Adrenal gland (tissue), 12 donors: ENCODE measurements around the gene GAN. TPM values are rescaled to one million over a fixed set of nuclear protein-coding genes. Genes with fewer than 3 reads are reported as not detected.

ENCODE experiments used
- DNase-seq, 7 donors: peaks; one replicate each; pipeline ENCODE4 v3.0.0-alpha.2; 2019 to 2020
- H3K27ac ChIP-seq, 5 donors: fragments of 200-600 bp; sonication (generic) in 4 of 5; 1 replicate in 3 of 5; 2 replicates in 2 of 5; pipeline versions ENCODE4 v1.5.1 to v1.8.0; 2016 to 2020; ENCODE audit warnings: mild to moderate bottlenecking in 1 of 5
- H3K27me3 ChIP-seq: fragments of 200-600 bp; 2 replicates; pipeline ENCODE4 v1.8.0; 2021
- H3K36me3 ChIP-seq, 2 donors: fragments of 200-600 bp; replicated peaks in 1 of 2; 1 replicate in 1 of 2; 2 replicates in 1 of 2; pipeline versions ENCODE4 v1.5.1 to v1.8.0; 2018 to 2022
- H3K4me1 ChIP-seq, 2 donors: fragments of 200-600 bp; replicated peaks in 1 of 2; 1 replicate in 1 of 2; 2 replicates in 1 of 2; pipeline versions ENCODE4 v1.5.1 to v1.8.0; 2018 to 2021
- H3K4me3 ChIP-seq, 4 donors: fragments of 200-600 bp; sonication (generic) in 3 of 4; one replicate each; pipeline ENCODE4 v1.5.1; 2016 to 2018
- H3K9me3 ChIP-seq, 3 donors: fragments of 200-600 bp; sonication (generic) in 1 of 3; replicated peaks in 1 of 3; 1 replicate in 2 of 3; 2 replicates in 1 of 3; pipeline versions ENCODE4 v1.5.1 to v1.8.0; 2016 to 2021
- POLR2A ChIP-seq, 2 donors: fragments of 450-650 bp; IDR thresholded peaks; one replicate each; pipeline ENCODE4 v1.6.1; 2017; ENCODE audit warnings: antibody characterized with exemption in 2 of 2, mild to moderate bottlenecking in 2 of 2, moderate library complexity in 1 of 2
- WGBS, 4 donors: extraction: QIAGEN DNeasy Blood & Tissue Kit in 2 of 4; methylation state at CpG; one replicate each; pipeline versions ENCODE4 v1.1.5 to v1.1.7; 2013 to 2017; 5-methylcytosine and 5-hydroxymethylcytosine counted together
- intact Hi-C, 2 donors: fragments of 100-400 bp; cut with DNase I; formaldehyde crosslinking; loops; one replicate each; pipeline versions ENCODE4 v1.14.1 to v1.15.0; 2022 to 2023
- polyA plus RNA-seq, 3 donors: library from polyadenylated mRNA; stranded (reverse); fragments of 200-250 nt in 2 of 3; fragments of 350-450 nt in 1 of 3; fragmentation: Illumina TruSeq in 1 of 3; extraction: RNeasy Lipid Tissue Mini Kit (QIAGEN cat#74804) in 1 of 3; gene quantifications; one replicate each; pipeline ENCODE4 v1.2.3, GENCODE V29; 2013 to 2014
- total RNA-seq, 9 donors: library from RNA; depleted of rRNA in 4 of 9; stranded (reverse); fragments of >200 nt in 4 of 9; fragments of 120-200 nt in 1 of 9; fragmentation: NEBNext Ultra II Directional in 1 of 9; extraction: Animal tissue kit (Norgen Biotek cat#: 25700) in 1 of 9; gene quantifications; one replicate each; pipeline versions ENCODE4 v1.1.0 to v1.2.4, GENCODE V29; 2013 to 2023
- TF ChIP-seq, protein P1 (sequence below), 6 experiments: fragments of 450-650 bp in 4 of 6; fragments of 200-600 bp in 2 of 6; sonication (generic) in 1 of 6; IDR thresholded peaks; 1 replicate in 5 of 6; 2 replicates in 1 of 6; pipeline versions ENCODE4 v1.5.1 to v1.8.0; 2016 to 2021; ENCODE audit warnings: antibody characterized with exemption in 6 of 6, mild to moderate bottlenecking in 2 of 6, moderate library complexity in 1 of 6
- donor health status: healthy with polysubstance abuse.
- donor health status: Bipolar disorder and iron deficiency.
- donor health status: DM: yes; HTN: yes; CAD: no.
- donor health status: DM: no; HTN: no; CAD: no.
- donor health status: DM: no; HTN: no; CAD: no.
- donor health status: DM: yes; HTN: yes; CAD: no.

The GAN gene
- total and polyA plus RNA-seq, 12 donors: 1.0 to 7.5 (median 3.8) TPM

DNA sequence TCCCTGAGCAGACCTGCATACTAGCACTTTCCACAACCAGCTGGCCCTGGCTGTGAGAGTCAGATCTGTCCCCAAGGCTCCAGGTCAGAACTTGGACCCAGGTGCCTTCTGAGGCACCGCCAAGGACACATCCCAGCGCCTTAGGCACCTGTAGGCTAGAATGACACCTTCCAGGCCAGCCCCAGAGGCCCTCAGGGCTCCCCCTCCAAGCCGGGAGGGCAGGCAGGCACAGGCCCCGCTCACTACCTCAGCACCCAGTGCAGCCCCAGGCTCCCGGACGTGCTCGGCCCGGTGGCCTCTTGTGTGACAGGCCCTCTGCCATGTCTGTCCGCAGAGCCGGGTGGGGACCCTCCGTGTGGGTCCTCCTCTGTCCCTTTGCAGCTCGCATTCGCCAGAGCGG, 73.6 kb downstream of the GAN start:
- intact Hi-C loops: no loop called here

DNA sequence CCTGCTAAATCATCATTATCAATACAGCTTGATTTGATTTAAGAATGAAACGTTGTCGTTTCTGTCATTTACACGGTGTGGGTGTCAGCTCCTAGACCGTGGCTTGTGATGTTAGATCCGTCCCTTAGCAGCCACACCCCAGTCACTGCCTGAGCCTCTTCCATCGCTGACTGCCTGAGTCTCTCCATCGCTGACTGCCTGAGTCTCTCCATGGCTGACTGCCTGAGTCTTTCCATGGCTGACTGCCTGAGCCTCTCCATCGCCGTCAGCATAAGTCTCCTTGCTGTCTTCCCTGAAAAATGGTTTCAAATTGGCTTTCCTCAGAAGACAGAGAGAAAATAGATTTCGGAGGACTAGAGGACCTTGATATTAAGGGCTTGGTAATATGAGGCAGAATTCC, 76.1 kb downstream of the GAN start:
- H3K27me3 ChIP-seq: no peaks in the 10 kb centered on the region
- H3K9me3 ChIP-seq: no peaks in the 10 kb centered on the region
- H3K4me3 ChIP-seq: no peak overlapping the region
- H3K27ac ChIP-seq: no peak overlapping the region
- TF ChIP-seq, protein P1, sequence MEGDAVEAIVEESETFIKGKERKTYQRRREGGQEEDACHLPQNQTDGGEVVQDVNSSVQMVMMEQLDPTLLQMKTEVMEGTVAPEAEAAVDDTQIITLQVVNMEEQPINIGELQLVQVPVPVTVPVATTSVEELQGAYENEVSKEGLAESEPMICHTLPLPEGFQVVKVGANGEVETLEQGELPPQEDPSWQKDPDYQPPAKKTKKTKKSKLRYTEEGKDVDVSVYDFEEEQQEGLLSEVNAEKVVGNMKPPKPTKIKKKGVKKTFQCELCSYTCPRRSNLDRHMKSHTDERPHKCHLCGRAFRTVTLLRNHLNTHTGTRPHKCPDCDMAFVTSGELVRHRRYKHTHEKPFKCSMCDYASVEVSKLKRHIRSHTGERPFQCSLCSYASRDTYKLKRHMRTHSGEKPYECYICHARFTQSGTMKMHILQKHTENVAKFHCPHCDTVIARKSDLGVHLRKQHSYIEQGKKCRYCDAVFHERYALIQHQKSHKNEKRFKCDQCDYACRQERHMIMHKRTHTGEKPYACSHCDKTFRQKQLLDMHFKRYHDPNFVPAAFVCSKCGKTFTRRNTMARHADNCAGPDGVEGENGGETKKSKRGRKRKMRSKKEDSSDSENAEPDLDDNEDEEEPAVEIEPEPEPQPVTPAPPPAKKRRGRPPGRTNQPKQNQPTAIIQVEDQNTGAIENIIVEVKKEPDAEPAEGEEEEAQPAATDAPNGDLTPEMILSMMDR (IDR thresholded peaks at IDR 0.05): no peak
- TF ChIP-seq POLR2A (IDR thresholded peaks at IDR 0.05): no peak
- intact Hi-C loops: no loop called here
- H3K36me3 ChIP-seq: no peaks in the 10 kb centered on the region
- whole genome bisulfite sequencing, 4 donors: 89 to 93% (median 91%) methylated on average over 10 of the region's 10 CpGs
- no peaks in the 10 kb centered on the region for H3K4me1 ChIP-seq
- DNase-seq: no peak

More for the DNA sequence above, 73.6 kb downstream of the GAN start:
- Histone ChIP-seq H3K4me1 (no peaks in the 10 kb centered on the region), H3K9me3 (no peaks in the 10 kb centered on the region), H3K4me3 (no peak overlapping the region), H3K27me3 (no peaks in the 10 kb centered on the region), H3K36me3 (no peaks in the 10 kb centered on the region), H3K27ac (no peak overlapping the region)
- no peak for TF ChIP-seq POLR2A (IDR thresholded peaks at IDR 0.05)
- TF ChIP-seq, protein P1 (IDR thresholded peaks at IDR 0.05): no peak
- DNase-seq: no peak
- WGBS, 4 donors: 94 to 97% (median 95%) methylated on average over 7 to 14 of the region's 14 CpGs

DNA sequence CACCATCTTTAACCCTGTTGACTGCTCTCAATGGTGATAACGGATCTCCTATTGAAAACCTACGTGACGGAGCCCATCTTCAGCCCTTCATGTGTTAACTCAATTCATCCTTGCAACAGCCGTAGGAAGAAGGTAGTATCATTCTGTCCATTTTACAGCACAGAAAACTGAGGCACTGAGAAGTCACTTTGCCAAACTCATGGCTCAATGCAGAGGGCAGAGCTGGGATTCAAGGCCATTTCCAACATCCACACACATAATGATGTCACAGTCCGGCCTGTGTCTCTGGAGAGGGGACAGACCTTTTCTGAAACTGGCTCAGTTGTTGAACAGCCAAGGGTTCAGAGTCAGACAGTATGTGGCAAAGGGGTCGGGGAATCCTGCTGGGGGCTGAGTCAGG, 77.2 kb downstream of the GAN start:
- no peak for DNase-seq
- intact Hi-C loops: no loop called here
- Histone ChIP-seq H3K4me3 (no peak overlapping the region), H3K9me3 (no peaks in the 10 kb centered on the region), H3K27me3 (no peaks in the 10 kb centered on the region), H3K27ac (no peak overlapping the region), H3K4me1 (no peaks in the 10 kb centered on the region), H3K36me3 (no peaks in the 10 kb centered on the region)
- no peak for TF ChIP-seq POLR2A (IDR thresholded peaks at IDR 0.05)
- TF ChIP-seq, protein P1 (IDR thresholded peaks at IDR 0.05): no peak
- 96 to 100% (median 96%) methylated on average over 6 of the region's 6 CpGs for WGBS, 4 donors

DNA sequence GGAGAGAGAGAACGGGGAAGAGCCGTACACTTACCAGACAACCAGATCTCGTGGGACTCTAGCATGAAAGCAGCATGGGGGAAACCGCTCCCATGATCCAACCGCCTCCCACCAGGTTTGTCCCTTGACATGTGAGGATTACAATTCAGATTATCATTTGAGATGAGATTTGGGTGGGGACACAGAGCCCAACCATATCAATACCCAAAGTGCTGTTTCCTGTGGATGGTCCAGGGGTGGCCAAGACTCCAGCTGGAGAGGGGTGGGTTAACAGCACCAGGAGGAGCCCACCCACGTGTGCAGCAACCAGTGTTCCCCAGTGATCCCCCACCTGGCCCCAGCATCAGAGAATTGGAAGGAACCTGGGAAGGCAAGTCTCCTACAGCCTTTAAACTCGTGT, 79.7 kb downstream of the GAN start:
- TF ChIP-seq POLR2A (IDR thresholded peaks at IDR 0.05): no peak
- TF ChIP-seq, protein P1 (IDR thresholded peaks at IDR 0.05): no peak
- Histone ChIP-seq H3K4me1 (no peaks in the 10 kb centered on the region), H3K27me3 (no peaks in the 10 kb centered on the region), H3K36me3 (no peaks in the 10 kb centered on the region), H3K27ac (no peak overlapping the region), H3K4me3 (no peak overlapping the region), H3K9me3 (no peaks in the 10 kb centered on the region)
- no peak for DNase-seq
- WGBS, 4 donors: 82 to 95% (median 86%) methylated on average over 6 to 7 of the region's 7 CpGs
- intact Hi-C loops: no loop called here
